NCI-H2107 treated with DMSO at 0.1 percent for 48 hours (cell line): Measurements from ENCODE around the gene ELAPOR1.

Experiments
- DNase-seq: peaks from one replicate; lab custom pipeline; 2025; ENCODE audit not compliant: unreplicated experiment; lab: John Stamatoyannopoulos, UW

Gene ELAPOR1, protein sequence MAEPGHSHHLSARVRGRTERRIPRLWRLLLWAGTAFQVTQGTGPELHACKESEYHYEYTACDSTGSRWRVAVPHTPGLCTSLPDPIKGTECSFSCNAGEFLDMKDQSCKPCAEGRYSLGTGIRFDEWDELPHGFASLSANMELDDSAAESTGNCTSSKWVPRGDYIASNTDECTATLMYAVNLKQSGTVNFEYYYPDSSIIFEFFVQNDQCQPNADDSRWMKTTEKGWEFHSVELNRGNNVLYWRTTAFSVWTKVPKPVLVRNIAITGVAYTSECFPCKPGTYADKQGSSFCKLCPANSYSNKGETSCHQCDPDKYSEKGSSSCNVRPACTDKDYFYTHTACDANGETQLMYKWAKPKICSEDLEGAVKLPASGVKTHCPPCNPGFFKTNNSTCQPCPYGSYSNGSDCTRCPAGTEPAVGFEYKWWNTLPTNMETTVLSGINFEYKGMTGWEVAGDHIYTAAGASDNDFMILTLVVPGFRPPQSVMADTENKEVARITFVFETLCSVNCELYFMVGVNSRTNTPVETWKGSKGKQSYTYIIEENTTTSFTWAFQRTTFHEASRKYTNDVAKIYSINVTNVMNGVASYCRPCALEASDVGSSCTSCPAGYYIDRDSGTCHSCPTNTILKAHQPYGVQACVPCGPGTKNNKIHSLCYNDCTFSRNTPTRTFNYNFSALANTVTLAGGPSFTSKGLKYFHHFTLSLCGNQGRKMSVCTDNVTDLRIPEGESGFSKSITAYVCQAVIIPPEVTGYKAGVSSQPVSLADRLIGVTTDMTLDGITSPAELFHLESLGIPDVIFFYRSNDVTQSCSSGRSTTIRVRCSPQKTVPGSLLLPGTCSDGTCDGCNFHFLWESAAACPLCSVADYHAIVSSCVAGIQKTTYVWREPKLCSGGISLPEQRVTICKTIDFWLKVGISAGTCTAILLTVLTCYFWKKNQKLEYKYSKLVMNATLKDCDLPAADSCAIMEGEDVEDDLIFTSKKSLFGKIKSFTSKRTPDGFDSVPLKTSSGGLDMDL

GRCh38 chr1:109113590-109114341 is at the start of gene ELAPOR1:
Gene ELAPOR1, plus strand, starts transcription at chr1:109114115. Its CDS starts 69 bp downstream, at chr1:109114184.
- DNase-seq, result peak; percentile 77

GRCh38 chr1:109065137-109065536 is 48.8 kb upstream of the ELAPOR1 start:
- no peak for DNase-seq

DNA sequence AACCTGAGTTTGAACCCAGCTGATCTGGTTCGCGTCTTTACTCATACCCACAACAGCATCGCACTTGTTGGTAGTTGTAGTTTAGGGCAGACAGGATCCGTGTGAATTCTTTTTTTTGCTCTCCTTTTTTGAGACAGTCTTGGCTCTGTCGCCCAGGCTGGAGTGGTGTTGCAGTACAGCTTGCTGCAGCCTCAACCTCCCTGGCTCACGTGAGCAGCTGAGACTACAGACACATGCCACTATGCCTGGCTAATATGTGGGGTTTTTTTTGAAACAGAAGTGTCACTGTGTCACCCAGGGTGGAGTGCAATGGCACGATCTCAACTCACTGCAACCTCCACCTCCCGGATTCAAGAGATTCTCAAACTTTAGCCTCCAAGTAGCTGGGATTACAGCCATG is 46.0 kb upstream of the ELAPOR1 start:
- no peak for DNase-seq

GRCh38 chr1:109069294-109069693 is 44.6 kb upstream of the ELAPOR1 start:
- DNase-seq, result no peak

- DNase-seq, result peak; percentile 87
Observed at GRCh38 chr1:109075531-109076490, 38.1 kb upstream of the ELAPOR1 start, which contains the start of gene TAF13. Gene TAF13, minus strand, starts transcription at chr1:109076003. Its CDS starts 56 bp downstream, at chr1:109075947.

DNA sequence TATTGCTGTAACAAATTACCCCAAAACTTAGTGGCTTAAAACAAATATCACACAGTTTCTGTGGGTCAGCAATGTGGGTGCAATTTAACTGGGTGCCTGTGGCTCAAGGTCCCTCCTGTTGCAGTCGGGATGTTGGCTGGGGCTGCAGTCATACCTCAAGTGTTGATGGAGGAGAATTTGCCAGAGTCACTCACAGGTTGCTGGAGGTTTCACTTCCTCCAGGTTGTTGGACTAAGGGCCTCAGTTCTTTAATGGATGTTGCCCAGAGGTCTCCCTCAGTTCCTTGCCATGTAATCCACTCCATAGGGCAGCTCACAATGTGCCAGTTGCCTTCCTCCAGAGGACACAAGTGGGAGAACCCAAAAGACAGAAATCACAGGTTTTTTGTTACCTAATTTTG is 35.6 kb upstream of the ELAPOR1 start:
- no peak for DNase-seq

- no peak for DNase-seq
Observed at GRCh38 chr1:109079240-109079622, 34.7 kb upstream of the ELAPOR1 start.

GRCh38 chr1:109080441-109081082 is 33.4 kb upstream of the ELAPOR1 start:
- DNase-seq, result no peak

- DNase-seq, result no peak
Observed at GRCh38 chr1:109083501-109083900, 30.4 kb upstream of the ELAPOR1 start.

DNA sequence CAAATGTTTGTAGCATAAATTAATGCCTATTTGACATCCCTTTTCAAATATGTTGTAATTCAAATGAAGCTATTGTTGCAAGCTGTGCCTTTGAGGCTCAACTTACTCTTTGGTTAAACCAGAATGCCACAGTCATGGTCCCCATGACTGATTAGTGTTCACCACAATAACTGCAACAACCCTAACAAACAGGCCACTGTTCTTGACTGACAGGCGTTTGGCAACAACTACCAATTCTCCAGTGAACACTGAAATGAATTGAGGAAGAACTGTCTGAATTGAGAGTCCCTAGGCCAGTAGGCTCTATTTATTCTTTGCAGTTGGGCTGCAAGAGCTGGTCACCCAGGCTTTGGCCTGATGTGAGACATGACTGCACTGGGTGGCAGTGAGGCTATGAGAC is 30.0 kb upstream of the ELAPOR1 start:
- DNase-seq, result no peak

- DNase-seq, result no peak
Observed at GRCh38 chr1:109084563-109085517, 29.1 kb upstream of the ELAPOR1 start.

GRCh38 chr1:109089242-109090015 is 24.5 kb upstream of the ELAPOR1 start:
- DNase-seq, result peak; percentile 68

- peak; percentile 96 for DNase-seq
Observed at GRCh38 chr1:109090196-109091077, 23.5 kb upstream of the ELAPOR1 start, which contains the start of gene TMEM167B. Gene TMEM167B, plus strand, starts transcription at chr1:109090764. Its CDS starts 109 bp downstream, at chr1:109090873.

DNA sequence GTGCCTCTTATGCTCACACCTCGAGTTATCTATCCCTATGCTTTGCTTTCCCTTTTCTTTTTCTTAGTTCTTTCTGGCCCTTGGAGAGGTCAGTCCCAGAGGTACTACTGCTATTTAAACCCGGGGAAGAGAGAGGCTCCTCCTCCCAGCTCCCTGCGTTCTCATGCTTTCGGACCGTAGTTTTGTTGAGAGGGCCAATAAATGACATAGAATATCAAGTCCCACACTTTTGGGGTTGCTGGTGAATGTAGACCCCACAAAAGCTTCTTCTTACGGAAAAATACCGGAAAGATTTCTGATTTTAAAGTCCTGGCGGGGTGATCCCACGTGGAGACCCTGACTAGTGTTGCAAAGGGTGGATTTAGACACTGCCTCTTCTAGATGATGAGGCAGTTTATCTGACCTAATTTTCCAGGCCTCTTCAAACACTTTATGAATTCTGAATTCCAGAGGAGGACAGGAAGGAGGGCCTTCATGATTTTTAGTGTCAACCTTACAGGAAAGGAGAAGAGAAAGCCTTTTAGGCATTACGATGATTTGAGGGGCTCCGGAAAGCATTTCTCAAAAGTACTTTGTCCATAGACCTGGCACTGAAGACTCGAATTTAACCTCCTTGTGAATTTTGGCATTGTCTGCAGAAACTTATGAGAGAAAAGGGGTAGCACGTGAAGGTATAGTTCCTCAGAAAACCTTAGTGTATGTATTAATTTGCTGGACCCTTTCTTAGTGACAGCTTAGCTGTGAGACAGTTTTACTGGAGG is 22.7 kb upstream of the ELAPOR1 start:
- peak; percentile 34 for DNase-seq

- no peak for DNase-seq
Observed at GRCh38 chr1:109091839-109092193, 22.1 kb upstream of the ELAPOR1 start.

GRCh38 chr1:109094377-109094803 is 19.5 kb upstream of the ELAPOR1 start:
- DNase-seq, result no peak
